Right renal cortex interstitium (tissue), 3 donors: ENCODE measurements around the gene ZNF69. TPM values are rescaled to one million over a fixed set of nuclear protein-coding genes. Genes with fewer than 3 reads are reported as not detected.
A peak's percentile ranks its signal among the peaks of the same experiment; 100 is the strongest.
"Not testable (repeated sequence)": the region's sequence is repeated elsewhere in the genome, so short reads cannot be mapped to it uniquely, and the experiment has no call there.

Experiments
- DNase-seq, 3 donors: peaks; one replicate each; pipeline ENCODE4 v3.0.0-alpha.2; 2013; ENCODE audit warnings: low read depth in 3 of 3, low spot score in 2 of 3
- polyA plus RNA-seq, 3 donors: library from polyadenylated mRNA; unstranded; fragments of 120-200 nt; gene quantifications; one replicate each; pipeline ENCODE4 v1.2.1, GENCODE V29; 2013; ENCODE audit not compliant: insufficient read length in 3 of 3

ZNF69 gene
- 10 to 100 TPM; 16.3 to 16.8 (median 16.4) TPM for polyA plus RNA-seq

- DNase-seq: peak; percentile 72 to 88 (median 77)
Measured at GRCh38 chr19:11887611-11888531, at the start of gene ZNF69. Gene ZNF69, plus strand, starts transcription at chr19:11887782. Its CDS starts 142 bp downstream, at chr19:11887924.

DNA sequence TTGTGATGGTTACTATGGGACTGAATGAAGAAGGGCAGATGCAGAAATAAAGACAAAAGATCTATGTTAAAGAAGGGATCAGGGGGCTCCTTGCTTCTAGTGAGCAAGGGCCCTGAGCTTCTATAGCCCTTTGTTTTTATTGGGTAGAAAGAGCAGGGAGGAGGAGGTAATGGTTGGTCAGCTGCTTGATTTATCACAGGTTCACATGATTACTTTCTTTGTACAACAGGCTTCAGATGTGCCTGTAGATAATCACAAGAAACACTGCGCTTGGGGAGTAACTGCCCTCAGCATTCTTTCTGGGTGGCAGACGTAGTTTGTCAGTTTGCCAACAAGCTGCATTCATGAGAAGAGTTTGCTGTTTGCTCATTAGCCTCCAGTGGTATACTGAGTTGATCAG is 43.9 kb upstream of the ZNF69 start:
- DNase-seq: peak in 2 of 3 donors; percentile 24 to 25

DNA sequence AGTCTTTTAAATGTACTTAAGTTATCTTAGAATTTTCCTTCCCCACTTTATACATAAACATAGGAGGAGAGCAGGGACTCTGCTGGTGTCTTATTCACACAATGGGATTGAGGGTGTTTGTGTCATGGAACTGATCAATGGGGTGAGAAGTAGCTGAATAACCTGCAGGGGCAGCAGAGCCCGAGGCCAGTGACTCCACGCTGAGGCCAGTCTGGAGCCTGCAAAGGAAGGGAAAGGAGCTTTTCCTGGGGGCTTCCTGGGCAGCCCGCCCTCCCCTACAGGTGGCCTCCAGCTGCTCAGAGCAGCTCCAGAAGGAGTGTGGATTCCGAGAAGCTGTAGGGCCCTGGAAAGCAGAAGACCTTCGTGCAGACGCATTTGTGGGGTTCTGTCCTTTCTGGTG is 40.0 kb upstream of the ZNF69 start:
- not testable (repeated sequence) for DNase-seq

- no peak for DNase-seq
Measured at GRCh38 chr19:11848200-11848593, 39.4 kb upstream of the ZNF69 start.

DNA sequence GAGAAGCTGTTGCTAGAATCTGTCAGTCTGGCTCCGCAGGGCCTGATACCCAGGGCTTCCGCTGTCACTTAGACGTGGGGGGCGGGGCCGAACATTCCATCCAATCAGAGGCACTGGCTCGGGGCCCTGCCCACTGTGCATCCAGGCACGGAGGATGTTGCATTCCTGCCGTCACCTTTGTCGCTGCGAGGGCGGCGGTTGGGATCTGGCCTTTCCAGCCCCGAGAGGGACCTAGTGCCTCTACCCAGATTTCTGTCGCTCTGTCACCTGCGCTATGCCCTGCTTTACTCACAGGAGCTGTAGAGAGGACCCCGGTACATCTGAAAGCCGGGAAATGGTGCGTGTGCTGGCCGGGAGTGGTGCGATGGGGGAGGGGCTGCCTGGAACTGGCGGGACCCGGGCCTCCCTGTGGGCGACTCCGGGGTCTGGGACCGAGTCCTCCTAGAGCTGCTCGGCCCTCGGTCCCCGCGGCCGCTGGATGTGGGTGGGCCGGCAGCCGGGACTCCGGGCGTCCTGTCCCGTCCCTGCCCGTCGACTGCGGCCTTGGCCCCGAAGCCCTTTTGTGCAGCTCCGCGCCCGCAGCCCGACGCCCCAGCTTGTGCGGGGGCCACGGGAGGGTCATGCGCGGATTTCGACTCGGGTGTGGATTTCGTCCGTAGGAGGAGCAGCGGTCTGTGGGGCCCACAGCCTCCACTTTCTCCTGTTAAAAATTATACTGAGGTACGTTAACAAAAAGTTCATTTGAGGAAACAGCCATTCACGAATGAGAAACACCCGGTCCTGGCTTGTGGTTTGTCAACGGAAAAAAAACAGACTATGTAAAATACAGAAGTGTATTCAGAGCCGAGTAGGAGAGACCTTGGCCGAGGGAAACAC is 38.8 kb upstream of the ZNF69 start, which contains the start of gene ZNF439:
ZNF439 (plus strand) TSS at position 133 of the 876 bp plus-strand sequence; CDS start at position 275, 142 bp downstream.
- DNase-seq: peak; percentile 77 to 85 (median 81)

GRCh38 chr19:11850289-11850688 is 37.3 kb upstream of the ZNF69 start:
- DNase-seq: not testable (repeated sequence)

- DNase-seq: no peak
Measured at GRCh38 chr19:11853358-11853757, 34.2 kb upstream of the ZNF69 start.

GRCh38 chr19:11856596-11857250 is 30.9 kb upstream of the ZNF69 start:
- no peak for DNase-seq

GRCh38 chr19:11860721-11861120 is 26.9 kb upstream of the ZNF69 start:
- no peak for DNase-seq

GRCh38 chr19:11861301-11861700 is 26.3 kb upstream of the ZNF69 start:
- no peak for DNase-seq

GRCh38 chr19:11867766-11868165 is 19.8 kb upstream of the ZNF69 start:
- not testable (repeated sequence) for DNase-seq

- no peak for DNase-seq
Measured at GRCh38 chr19:11868188-11868587, 19.4 kb upstream of the ZNF69 start.

GRCh38 chr19:11872624-11873023 is 15.0 kb upstream of the ZNF69 start:
- DNase-seq: no peak

- no peak for DNase-seq
Measured at GRCh38 chr19:11873762-11874161, 13.8 kb upstream of the ZNF69 start.

DNA sequence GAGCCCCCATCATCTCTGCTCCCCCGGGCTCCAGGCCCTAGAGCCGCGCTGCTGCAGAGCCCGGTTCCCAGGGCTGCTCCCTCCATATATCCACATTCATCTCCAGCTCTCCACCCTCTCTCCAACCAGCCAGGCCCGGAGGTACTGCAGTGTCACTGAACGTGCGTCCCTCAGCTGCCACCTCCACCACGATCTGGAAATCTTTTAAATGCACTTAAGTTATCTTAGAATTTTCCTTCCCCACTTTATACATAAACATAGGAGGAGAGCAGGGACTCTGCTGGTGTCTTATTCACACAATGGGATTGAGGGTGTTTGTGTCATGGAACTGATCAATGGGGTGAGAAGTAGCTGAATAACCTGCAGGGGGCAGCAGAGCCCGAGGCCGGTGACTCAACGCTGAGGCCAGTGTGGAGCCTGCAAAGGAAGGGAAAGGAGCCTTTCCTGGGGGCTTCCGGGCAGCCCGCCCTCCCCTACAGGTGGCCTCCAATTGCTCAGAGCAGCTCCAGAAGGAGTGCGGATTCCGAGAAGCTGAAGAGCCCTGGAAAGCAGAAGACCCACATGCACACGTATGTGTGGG is 7.8 kb upstream of the ZNF69 start:
- not testable (repeated sequence) for DNase-seq

DNA sequence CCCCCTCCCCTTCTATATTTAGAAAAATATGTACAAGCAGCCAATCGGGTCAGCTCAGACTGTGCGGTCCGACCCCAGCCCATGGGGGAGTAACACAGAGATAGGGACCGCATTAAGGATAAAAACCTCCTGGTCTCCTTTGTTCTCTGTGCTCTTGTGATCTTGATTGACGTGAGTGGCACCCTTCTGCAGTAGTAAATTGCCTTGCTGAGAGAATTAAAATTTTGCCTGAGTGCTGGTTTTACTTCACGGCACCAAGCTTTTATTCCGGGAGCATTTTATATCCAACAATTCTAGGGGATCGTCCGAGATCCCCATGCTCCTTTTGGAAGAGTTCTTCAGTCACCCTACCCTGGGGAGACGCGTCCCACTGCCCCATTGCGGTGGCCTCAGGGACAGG is 7.0 kb upstream of the ZNF69 start:
- no peak for DNase-seq

DNA sequence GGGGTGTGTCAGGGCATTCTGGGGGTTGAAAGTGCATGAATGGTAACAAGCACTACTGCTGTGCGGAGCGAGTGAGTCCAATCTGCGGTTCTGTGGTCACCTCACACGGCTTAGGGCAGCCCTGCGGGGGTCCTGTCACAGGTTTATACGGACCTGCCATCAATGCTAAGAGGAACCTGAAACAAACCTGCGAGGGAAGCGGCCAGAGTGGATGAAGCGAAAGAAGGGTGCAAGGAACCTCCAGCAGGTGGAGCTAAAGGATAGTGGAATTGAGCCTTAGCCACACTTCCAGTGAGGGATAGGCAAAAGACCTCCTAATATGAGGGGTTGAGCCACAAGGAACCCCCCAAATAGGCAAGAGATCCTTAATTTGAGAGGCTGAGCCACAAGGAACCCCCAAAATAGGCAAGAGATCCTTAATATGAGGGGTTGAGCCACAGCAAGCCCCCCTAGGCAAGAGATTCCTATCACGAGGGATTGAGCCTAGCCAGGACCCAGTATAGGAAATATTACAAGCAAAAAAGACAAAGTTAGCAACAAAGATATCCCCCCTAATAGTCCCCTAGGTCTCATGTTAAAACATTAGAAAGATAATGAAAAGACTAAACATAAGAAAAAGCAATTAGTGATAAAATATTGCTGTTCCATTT is 6.3 kb upstream of the ZNF69 start:
- DNase-seq: peak; percentile 25 to 54 (median 46)

DNA sequence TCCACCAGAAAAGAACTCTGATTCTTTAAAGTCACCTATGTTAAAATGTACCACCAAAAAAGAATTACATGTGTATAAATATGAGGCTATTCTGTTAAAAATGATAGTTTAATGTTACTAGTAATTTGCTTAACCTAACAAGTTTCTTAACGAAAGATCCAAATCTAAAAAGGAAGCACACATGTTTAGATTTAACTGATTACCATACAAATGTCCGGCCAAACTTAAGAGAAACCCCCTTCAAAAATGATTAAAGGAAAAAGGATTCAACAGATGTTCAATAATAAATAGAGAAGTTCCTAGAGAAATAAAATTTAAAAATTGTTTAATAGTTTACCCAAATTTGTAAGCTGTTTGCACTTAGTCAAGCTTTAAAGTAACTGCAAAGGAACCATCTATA is 5.0 kb upstream of the ZNF69 start:
- no peak for DNase-seq

DNA sequence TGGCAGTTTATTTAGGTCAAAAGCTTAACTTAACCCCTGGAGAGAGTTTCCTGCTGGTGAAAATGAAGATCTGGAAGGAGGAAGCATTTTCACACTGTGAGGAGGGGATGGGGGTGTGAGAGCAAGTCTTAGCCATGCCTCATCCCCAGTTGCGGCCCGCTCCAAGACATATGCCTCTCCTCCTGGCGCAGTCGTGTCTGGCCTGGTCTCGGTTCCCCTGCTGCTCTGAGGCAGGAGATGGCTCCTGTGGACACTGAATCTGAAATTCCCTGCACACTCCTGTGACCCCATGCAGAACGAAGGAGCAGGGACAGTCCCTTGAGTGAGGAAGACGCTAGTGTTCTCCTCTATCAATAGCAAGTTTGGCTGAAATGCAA is 360 bp upstream of the ZNF69 start:
- no peak for DNase-seq

DNA sequence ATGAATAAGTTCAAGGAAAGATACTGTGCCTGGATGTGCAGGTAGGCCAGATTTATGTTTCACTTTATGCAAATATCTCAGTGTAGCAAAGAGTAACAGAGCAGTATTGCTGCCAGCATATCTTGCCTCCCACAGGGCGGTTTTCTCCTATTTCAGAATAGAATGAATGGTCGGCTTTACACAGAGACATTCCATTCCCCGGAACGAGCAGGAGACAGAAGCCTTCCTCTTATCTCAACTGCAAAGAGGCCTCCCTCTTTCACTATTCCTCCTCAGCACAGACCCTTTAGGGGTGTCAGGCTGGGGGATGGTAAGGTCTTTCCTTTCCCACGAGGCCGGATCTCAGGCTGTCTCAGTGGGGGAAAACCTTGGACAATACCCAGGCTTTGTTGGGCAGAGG is 2.3 kb downstream of the ZNF69 start:
- DNase-seq: not testable (repeated sequence)
